Activated T-helper 1 cell treated with Interleukin-2 at 50 U/mL for 16 hours (primary cell): ENCODE measurements around the gene EMC7.
A peak's percentile ranks its signal among the peaks of the same experiment; 100 is the strongest.
"Not testable (repeated sequence)": the region's sequence is repeated elsewhere in the genome, so short reads cannot be mapped to it uniquely, and the experiment has no call there.

ENCODE experiments used
- DNase-seq: peaks from one replicate; pipeline ENCODE4 v3.0.0-alpha.2; 2020; ENCODE audit warnings: low read depth

The EMC7 gene

GRCh38 chr15:34101366-34102174, at the start of gene EMC7, which contains the start of gene PGBD4:
Gene EMC7 (minus strand): TSS chr15:34101862. CDS start chr15:34101839, 23 bp downstream.
Gene PGBD4 (plus strand): TSS chr15:34102083. CDS start chr15:34102532, 449 bp downstream.
- peak; percentile 99 for DNase-seq

GRCh38 chr15:34147371-34148140, 45.9 kb upstream of the EMC7 start:
- no peak for DNase-seq

GRCh38 chr15:34133511-34133910, 31.8 kb upstream of the EMC7 start:
- DNase-seq: no peak

GRCh38 chr15:34132881-34133280, 31.2 kb upstream of the EMC7 start:
- DNase-seq: no peak

- DNase-seq: no peak
Observed at GRCh38 chr15:34128898-34129297, 27.2 kb upstream of the EMC7 start.

GRCh38 chr15:34126522-34126921, 24.9 kb upstream of the EMC7 start:
- DNase-seq: no peak

GRCh38 chr15:34125945-34126344, 24.3 kb upstream of the EMC7 start:
- no peak for DNase-seq

- no peak for DNase-seq
Observed at GRCh38 chr15:34124651-34125050, 23.0 kb upstream of the EMC7 start.

GRCh38 chr15:34122771-34123183, 21.1 kb upstream of the EMC7 start:
- DNase-seq: no peak

GRCh38 chr15:34121786-34122185, 20.1 kb upstream of the EMC7 start:
- not testable (repeated sequence) for DNase-seq

GRCh38 chr15:34120420-34120819, 18.8 kb upstream of the EMC7 start:
- not testable (repeated sequence) for DNase-seq

- no peak for DNase-seq
Observed at GRCh38 chr15:34119291-34119690, 17.6 kb upstream of the EMC7 start.

GRCh38 chr15:34116620-34117019, 15.0 kb upstream of the EMC7 start:
- DNase-seq: no peak

- no peak for DNase-seq
Observed at GRCh38 chr15:34114739-34115138, 13.1 kb upstream of the EMC7 start.

GRCh38 chr15:34114215-34114614, 12.6 kb upstream of the EMC7 start:
- DNase-seq: no peak

- DNase-seq: no peak
Observed at GRCh38 chr15:34111488-34111887, 9.8 kb upstream of the EMC7 start.

- DNase-seq: no peak
Observed at GRCh38 chr15:34109797-34110663, 8.4 kb upstream of the EMC7 start.

- no peak for DNase-seq
Observed at GRCh38 chr15:34107315-34107714, 5.7 kb upstream of the EMC7 start.

GRCh38 chr15:34106423-34106822, 4.8 kb upstream of the EMC7 start:
- no peak for DNase-seq

GRCh38 chr15:34102175-34102925, 688 bp upstream of the EMC7 start:
- DNase-seq: no peak

- DNase-seq: no peak
Observed at GRCh38 chr15:34099914-34100313, 1.7 kb downstream of the EMC7 start.
